ENCODE data around the gene JARID2. TPM values are rescaled to one million over a fixed set of nuclear protein-coding genes. Genes with fewer than 3 reads are reported as not detected.

The JARID2 gene
- total RNA-seq, 1 donor from 2014 or later = 65.6 TPM

DNA sequence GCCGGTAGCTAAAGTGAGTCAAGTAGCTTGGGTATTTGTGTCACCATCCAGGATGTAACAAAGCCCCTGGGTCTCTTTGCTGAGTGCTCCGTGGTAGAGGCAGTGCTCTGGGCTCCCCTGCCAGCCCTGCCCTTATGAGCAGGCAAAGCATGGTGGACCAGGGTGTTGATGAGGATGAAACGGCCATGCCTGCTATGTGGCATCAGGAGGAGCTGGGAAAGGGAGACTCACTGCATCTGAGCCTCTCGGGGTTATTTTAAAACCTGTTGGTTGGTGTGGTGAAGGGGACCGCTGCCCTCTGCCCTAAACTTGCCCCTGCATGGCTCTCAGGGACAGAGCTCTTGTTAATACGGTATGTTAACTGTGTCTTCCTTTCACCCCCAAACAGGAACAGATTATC is 273.8 kb downstream of the JARID2 start:
- TF ChIP-seq, protein P1, sequence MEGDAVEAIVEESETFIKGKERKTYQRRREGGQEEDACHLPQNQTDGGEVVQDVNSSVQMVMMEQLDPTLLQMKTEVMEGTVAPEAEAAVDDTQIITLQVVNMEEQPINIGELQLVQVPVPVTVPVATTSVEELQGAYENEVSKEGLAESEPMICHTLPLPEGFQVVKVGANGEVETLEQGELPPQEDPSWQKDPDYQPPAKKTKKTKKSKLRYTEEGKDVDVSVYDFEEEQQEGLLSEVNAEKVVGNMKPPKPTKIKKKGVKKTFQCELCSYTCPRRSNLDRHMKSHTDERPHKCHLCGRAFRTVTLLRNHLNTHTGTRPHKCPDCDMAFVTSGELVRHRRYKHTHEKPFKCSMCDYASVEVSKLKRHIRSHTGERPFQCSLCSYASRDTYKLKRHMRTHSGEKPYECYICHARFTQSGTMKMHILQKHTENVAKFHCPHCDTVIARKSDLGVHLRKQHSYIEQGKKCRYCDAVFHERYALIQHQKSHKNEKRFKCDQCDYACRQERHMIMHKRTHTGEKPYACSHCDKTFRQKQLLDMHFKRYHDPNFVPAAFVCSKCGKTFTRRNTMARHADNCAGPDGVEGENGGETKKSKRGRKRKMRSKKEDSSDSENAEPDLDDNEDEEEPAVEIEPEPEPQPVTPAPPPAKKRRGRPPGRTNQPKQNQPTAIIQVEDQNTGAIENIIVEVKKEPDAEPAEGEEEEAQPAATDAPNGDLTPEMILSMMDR (IDR thresholded peaks at IDR 0.05; ENCODE audit: unreplicated experiment) = no peak
- Mint-ChIP-seq H3K4me3 (ENCODE audit: low read depth) (no peak overlapping the region), H3K27ac (no peak overlapping the region), H3K4me1 (ENCODE audit: low read depth) (no peaks in the 10 kb centered on the region), H3K27me3 (no peaks in the 10 kb centered on the region), H3K9me3 (ENCODE audit: low read depth) (peaks cover 4% of the 10 kb centered on the region), H3K36me3 (ENCODE audit: insufficient read depth) (peaks cover 57% of the 10 kb centered on the region)
- DNase-seq (ENCODE audit: low spot score, unreplicated experiment) = no peak

DNA sequence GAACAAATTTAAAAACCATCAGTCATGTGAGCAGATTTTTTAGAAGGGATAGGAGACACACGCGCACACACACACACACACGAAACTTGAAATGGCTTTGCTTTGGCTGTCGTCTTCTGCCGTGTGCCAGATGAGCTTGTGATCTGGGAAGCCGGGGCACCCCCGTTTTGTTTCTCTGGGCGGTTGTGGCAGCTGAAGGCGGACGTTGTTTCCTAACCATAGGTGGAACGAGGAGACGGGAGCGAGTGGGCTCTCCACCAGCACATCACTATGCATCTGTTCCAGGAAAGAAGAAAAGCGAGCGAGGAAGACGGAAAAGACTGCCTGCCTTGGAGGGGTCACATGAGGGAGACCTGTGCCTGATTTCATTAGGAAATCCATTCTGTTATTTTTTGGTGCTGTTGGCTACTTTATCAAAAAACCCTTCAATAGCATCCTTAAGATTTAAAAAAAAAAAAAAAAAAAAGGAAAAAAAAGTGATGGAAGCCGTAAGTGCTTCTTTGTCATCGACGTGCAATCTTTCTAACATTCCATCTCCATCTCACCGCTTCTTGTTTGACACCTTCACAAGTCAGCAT is 274.8 kb downstream of the JARID2 start:
- Mint-ChIP-seq H3K9me3 (ENCODE audit: low read depth) (peaks cover 9% of the 10 kb centered on the region), H3K27me3 (no peaks in the 10 kb centered on the region), H3K27ac (no peak overlapping the region), H3K4me3 (ENCODE audit: low read depth) (no peak overlapping the region), H3K4me1 (ENCODE audit: low read depth) (no peaks in the 10 kb centered on the region), H3K36me3 (ENCODE audit: insufficient read depth) (peaks cover 60% of the 10 kb centered on the region)
- no peak for DNase-seq (ENCODE audit: low spot score, unreplicated experiment)
- TF ChIP-seq, protein P1 (IDR thresholded peaks at IDR 0.05; ENCODE audit: unreplicated experiment) = no peak

DNA sequence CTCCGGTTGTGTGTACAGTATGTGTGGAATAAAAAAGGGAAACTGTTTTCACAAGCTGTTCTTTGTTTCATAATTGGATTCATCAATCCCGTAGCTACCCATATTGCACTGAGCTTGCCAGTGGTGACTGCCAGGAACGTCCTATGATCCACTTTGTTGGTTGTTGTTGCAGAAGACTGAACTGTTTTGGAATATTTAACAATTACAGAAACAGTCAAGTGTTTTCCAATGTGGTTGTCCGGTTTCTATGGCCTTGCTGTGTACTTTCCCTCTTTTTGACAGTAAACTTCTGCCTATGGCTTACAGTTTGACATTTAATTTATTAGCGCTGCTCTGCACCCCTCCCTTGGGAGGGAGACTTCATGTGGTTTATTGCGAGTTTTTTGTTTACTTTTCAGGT is 275.7 kb downstream of the JARID2 start:
- DNase-seq (ENCODE audit: low spot score, unreplicated experiment) = no peak
- H3K4me1 Mint-ChIP-seq (ENCODE audit: low read depth) = no peaks in the 10 kb centered on the region
- H3K27me3 Mint-ChIP-seq = no peaks in the 10 kb centered on the region
- peaks cover 13% of the 10 kb centered on the region for H3K9me3 Mint-ChIP-seq (ENCODE audit: low read depth)
- TF ChIP-seq, protein P1 (IDR thresholded peaks at IDR 0.05; ENCODE audit: unreplicated experiment) = no peak
- peaks cover 62% of the 10 kb centered on the region for H3K36me3 Mint-ChIP-seq (ENCODE audit: insufficient read depth)
- no peak overlapping the region for H3K4me3 Mint-ChIP-seq (ENCODE audit: low read depth)
- H3K27ac Mint-ChIP-seq = peak overlapping the region; percentile 56

GRCh38 chr6:15522026-15522425 is 276.2 kb downstream of the JARID2 start:
- Mint-ChIP-seq H3K4me1 (ENCODE audit: low read depth) (no peaks in the 10 kb centered on the region), H3K27ac (peak overlapping the region; percentile 56), H3K27me3 (no peaks in the 10 kb centered on the region), H3K4me3 (ENCODE audit: low read depth) (no peak overlapping the region), H3K36me3 (ENCODE audit: insufficient read depth) (peaks cover 66% of the 10 kb centered on the region), H3K9me3 (ENCODE audit: low read depth) (peaks cover 18% of the 10 kb centered on the region)
- TF ChIP-seq, protein P1 (IDR thresholded peaks at IDR 0.05; ENCODE audit: unreplicated experiment) = no peak
- DNase-seq (ENCODE audit: low spot score, unreplicated experiment) = no peak

DNA sequence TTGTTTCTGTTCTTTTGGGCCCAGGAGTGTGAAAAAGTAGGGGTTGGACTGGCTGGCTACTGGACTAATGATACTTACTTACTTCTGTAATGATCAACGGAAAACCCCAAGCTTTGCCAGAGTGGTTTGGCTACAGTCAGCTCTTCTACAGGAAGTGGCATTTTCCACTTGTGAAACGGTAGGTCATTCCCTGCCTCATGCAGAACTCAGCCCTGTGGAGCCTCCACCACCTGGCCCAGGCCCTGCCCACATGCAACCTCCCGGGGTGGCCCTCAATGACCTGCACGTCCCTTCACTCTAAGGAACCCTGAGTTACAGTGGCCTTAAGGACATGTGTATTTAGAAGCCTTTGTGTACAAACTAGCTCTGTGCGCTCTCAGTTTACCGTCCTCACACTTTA is 276.6 kb downstream of the JARID2 start:
- H3K4me3 Mint-ChIP-seq (ENCODE audit: low read depth) = no peak overlapping the region
- no peaks in the 10 kb centered on the region for H3K4me1 Mint-ChIP-seq (ENCODE audit: low read depth)
- no peak for DNase-seq (ENCODE audit: low spot score, unreplicated experiment)
- H3K36me3 Mint-ChIP-seq (ENCODE audit: insufficient read depth) = peaks cover 68% of the 10 kb centered on the region
- TF ChIP-seq, protein P1 (IDR thresholded peaks at IDR 0.05; ENCODE audit: unreplicated experiment) = no peak
- H3K9me3 Mint-ChIP-seq (ENCODE audit: low read depth) = peaks cover 20% of the 10 kb centered on the region
- H3K27ac Mint-ChIP-seq = no peak overlapping the region
- no peaks in the 10 kb centered on the region for H3K27me3 Mint-ChIP-seq

Measured in progenitor cell of endocrine pancreas (in vitro differentiated cells).